ENCODE data around the gene SPTBN1. TPM values are rescaled to one million over a fixed set of nuclear protein-coding genes. Genes with fewer than 3 reads are reported as not detected.
A peak's percentile ranks its signal among the peaks of the same experiment; 100 is the strongest.

SPTBN1 gene
- total RNA-seq, 4 donors from 2014 or later, result 189 to 423 (median 341) TPM

GRCh38 chr2:54667266-54667639, 211.1 kb downstream of the SPTBN1 start:
- Histone ChIP-seq H3K9me3 (no peaks in the 10 kb centered on the region), H3K4me1 (peaks cover 15 to 28% of the 10 kb centered on the region in 2 donors), H3K4me3 (no peak overlapping the region), H3K27me3 (no peaks in the 10 kb centered on the region), H3K27ac (peak overlapping the region; percentile 84 to 95), H3K36me3 (no peaks in the 10 kb centered on the region)
- no peak for TF ChIP-seq CTCF (IDR thresholded peaks at IDR 0.05)
- intact Hi-C loops (cut with DNase I; ENCODE audit: low total_unique reads), result no loop called here
- no peak for DNase-seq

GRCh38 chr2:54667726-54668650, 211.9 kb downstream of the SPTBN1 start:
- no peaks in the 10 kb centered on the region for H3K27me3 ChIP-seq
- H3K4me1 ChIP-seq, result peaks cover 15 to 28% of the 10 kb centered on the region in 2 donors
- TF ChIP-seq POLR2A (IDR thresholded peaks at IDR 0.05), result no peak
- no peak for TF ChIP-seq CTCF (IDR thresholded peaks at IDR 0.05)
- H3K36me3 ChIP-seq, result no peaks in the 10 kb centered on the region
- no peaks in the 10 kb centered on the region for H3K9me3 ChIP-seq
- H3K27ac ChIP-seq, result peak overlapping the region; percentile 84 to 95
- H3K4me3 ChIP-seq, result no peak overlapping the region
- no peak for DNase-seq
- intact Hi-C loops (cut with DNase I; ENCODE audit: low total_unique reads), result no loop called here

- no peak for DNase-seq
- Histone ChIP-seq H3K27me3 (no peaks in the 10 kb centered on the region), H3K4me3 (no peak overlapping the region), H3K4me1 (peaks cover 15 to 28% of the 10 kb centered on the region in 2 donors), H3K27ac (peak overlapping the region; percentile 84 to 95), H3K9me3 (no peaks in the 10 kb centered on the region), H3K36me3 (no peaks in the 10 kb centered on the region)
- intact Hi-C loops (cut with DNase I; ENCODE audit: low total_unique reads), result no loop called here
- TF ChIP-seq POLR2A (IDR thresholded peaks at IDR 0.05), result no peak
- TF ChIP-seq CTCF (IDR thresholded peaks at IDR 0.05), result no peak
Observed at GRCh38 chr2:54668711-54669110, 212.6 kb downstream of the SPTBN1 start.

- intact Hi-C loops (cut with DNase I; ENCODE audit: low total_unique reads), result no loop called here
- no peaks in the 10 kb centered on the region for H3K36me3 ChIP-seq
Observed at GRCh38 chr2:54669677-54670484, 213.8 kb downstream of the SPTBN1 start.

More at GRCh38 chr2:54669677-54670484, 213.8 kb downstream of the SPTBN1 start:
- H3K4me1 ChIP-seq, result peaks cover 15 to 28% of the 10 kb centered on the region in 2 donors
- peak in 1 of 2 donors; percentile 77 for DNase-seq
- no peaks in the 10 kb centered on the region for H3K9me3 ChIP-seq
- H3K4me3 ChIP-seq, result no peak overlapping the region
- H3K27me3 ChIP-seq, result no peaks in the 10 kb centered on the region
- H3K27ac ChIP-seq, result peak overlapping the region; percentile 84 to 95
- TF ChIP-seq CTCF (IDR thresholded peaks at IDR 0.05) (no peak), POLR2A (IDR thresholded peaks at IDR 0.05) (no peak)

Measured in uterus (tissue), 4 donors.